ENCODE data around the gene CDCP2.

GRCh38 chr1:54088385-54088784 lies 64.4 kb downstream of the CDCP2 start:
- TF ChIP-seq, protein P1, sequence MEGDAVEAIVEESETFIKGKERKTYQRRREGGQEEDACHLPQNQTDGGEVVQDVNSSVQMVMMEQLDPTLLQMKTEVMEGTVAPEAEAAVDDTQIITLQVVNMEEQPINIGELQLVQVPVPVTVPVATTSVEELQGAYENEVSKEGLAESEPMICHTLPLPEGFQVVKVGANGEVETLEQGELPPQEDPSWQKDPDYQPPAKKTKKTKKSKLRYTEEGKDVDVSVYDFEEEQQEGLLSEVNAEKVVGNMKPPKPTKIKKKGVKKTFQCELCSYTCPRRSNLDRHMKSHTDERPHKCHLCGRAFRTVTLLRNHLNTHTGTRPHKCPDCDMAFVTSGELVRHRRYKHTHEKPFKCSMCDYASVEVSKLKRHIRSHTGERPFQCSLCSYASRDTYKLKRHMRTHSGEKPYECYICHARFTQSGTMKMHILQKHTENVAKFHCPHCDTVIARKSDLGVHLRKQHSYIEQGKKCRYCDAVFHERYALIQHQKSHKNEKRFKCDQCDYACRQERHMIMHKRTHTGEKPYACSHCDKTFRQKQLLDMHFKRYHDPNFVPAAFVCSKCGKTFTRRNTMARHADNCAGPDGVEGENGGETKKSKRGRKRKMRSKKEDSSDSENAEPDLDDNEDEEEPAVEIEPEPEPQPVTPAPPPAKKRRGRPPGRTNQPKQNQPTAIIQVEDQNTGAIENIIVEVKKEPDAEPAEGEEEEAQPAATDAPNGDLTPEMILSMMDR (IDR thresholded peaks at IDR 0.05), result no peak
- TF ChIP-seq POLR2A (IDR thresholded peaks at IDR 0.05), result no peak
